GM12878 (cell line): ENCODE data around the gene UBASH3B. TPM values are rescaled to one million over a fixed set of nuclear protein-coding genes. Genes with fewer than 3 reads are reported as not detected.

Experiments used
- ATAC-seq: fragments of 200-7000 bp; cut with Tn5 transposase; 3 replicates; pipeline ENCODE4 v1.9.1; 2020; ENCODE audit warnings: mild to moderate bottlenecking, moderate library complexity
- BruUV-seq: library from RNA; stranded (reverse); fragments of 400-500 nt; replicated peaks from 2 replicates; lab custom pipeline; 2021; lab: Mats Ljungman, UMichigan
- CTCF ChIA-PET: fragments of 300-600 bp; sonication (Branson Sonifier 250); formaldehyde crosslinking; extraction: SDS; loops from one replicate; lab custom pipeline; 2021; ENCODE audit warnings: inconsistent platforms; lab: Yijun Ruan, JAX
- POLR2A ChIA-PET: fragments of 350-600 bp; formaldehyde crosslinking; extraction: SDS; loops from one replicate; lab custom pipeline; 2021; ENCODE audit warnings: inconsistent platforms; lab: Charles Lee
- RAD21 ChIA-PET: fragments of 300-600 bp; sonication (Branson Sonifier 250); formaldehyde crosslinking; loops from one replicate; lab custom pipeline; 2023; ENCODE audit warnings: antibody characterized with exemption; ENCODE audit not compliant: unreplicated experiment; lab: Charles Lee
- SMC1A ChIA-PET: fragments of 300-600 bp; sonication (Branson Sonifier 250); formaldehyde crosslinking; loops from one replicate; lab custom pipeline; 2023; ENCODE audit not compliant: unreplicated experiment, uncharacterized antibody; lab: Charles Lee
- DNase-seq: peaks from one replicate; pipeline ENCODE4 v3.0.0-alpha.2; 2011; ENCODE audit warnings: low read depth, low spot score
- FAIRE-seq: peaks from 3 replicates; lab custom pipeline; 2011; peaks lifted over from hg19 to GRCh38; lab: Jason Lieb, UNC
- H2AFZ ChIP-seq: 2 replicates; pipeline ENCODE4 v1.6.0; 2011; ENCODE audit warnings: low read depth, low read length, control low read depth; ENCODE audit not compliant: control insufficient read depth
- H3K27ac ChIP-seq: 2 replicates; pipeline ENCODE4 v1.5.1; 2011; ENCODE audit warnings: control low read depth; ENCODE audit not compliant: control insufficient read depth, insufficient read depth
- H3K27me3 ChIP-seq, 2 experiments: replicated peaks in 1 of 2; 2 replicates each; pipeline versions ENCODE4 v1.6.0 to v1.6.1; 2011; ENCODE audit warnings: low read length in 1 of 2; ENCODE audit not compliant: control insufficient read depth in 2 of 2, insufficient read depth in 2 of 2
- H3K36me3 ChIP-seq, 2 experiments: 2 replicates each; pipeline ENCODE4 v1.5.1; 2011; ENCODE audit warnings: low read length in 1 of 2; ENCODE audit not compliant: control insufficient read depth in 2 of 2, insufficient read depth in 2 of 2
- H3K4me1 ChIP-seq: 2 replicates; pipeline ENCODE4 v1.6.1; 2011; ENCODE audit warnings: mild to moderate bottlenecking, low read length, moderate library complexity, mixed read lengths; ENCODE audit not compliant: control insufficient read depth, insufficient read depth
- H3K4me2 ChIP-seq: 2 replicates; pipeline ENCODE4 v1.6.0; 2011; ENCODE audit warnings: control low read depth; ENCODE audit not compliant: control insufficient read depth, insufficient read depth
- H3K4me3 ChIP-seq: fragments of 200-600 bp; sonication (generic); 2 replicates; pipeline ENCODE4 v1.5.1; 2016
- H3K79me2 ChIP-seq: 2 replicates; pipeline ENCODE4 v1.6.0; 2011; ENCODE audit warnings: low read length; ENCODE audit not compliant: control insufficient read depth, insufficient read depth
- H3K9ac ChIP-seq: 2 replicates; pipeline ENCODE4 v1.8.0; 2011; ENCODE audit warnings: low read length, control low read depth, mixed read lengths; ENCODE audit not compliant: control insufficient read depth, insufficient read depth
- H3K9me3 ChIP-seq: replicated peaks from 3 replicates; pipeline ENCODE4 v1.5.1; 2011; ENCODE audit warnings: mild to moderate bottlenecking, low read length; ENCODE audit not compliant: control insufficient read depth, insufficient read depth
- H4K20me1 ChIP-seq: 2 replicates; pipeline ENCODE4 v1.6.0; 2011; ENCODE audit not compliant: control insufficient read depth, insufficient read depth
- EZH2 ChIP-seq: IDR thresholded peaks from 2 replicates; pipeline ENCODE4 v1.6.1; 2012; ENCODE audit warnings: low read depth, mild to moderate bottlenecking, control low read depth, inconsistent platforms, low read length, borderline replicate concordance; ENCODE audit not compliant: control insufficient read depth
- JUNB ChIP-seq: IDR thresholded peaks from 2 replicates; pipeline ENCODE4 v1.6.1; 2016; ENCODE audit warnings: antibody characterized with exemption, mild to moderate bottlenecking
- ZNF592 ChIP-seq: fragments of 450-650 bp; IDR thresholded peaks from 2 replicates; pipeline ENCODE4 v1.6.1; 2017; ENCODE audit warnings: mild to moderate bottlenecking, moderate library complexity
- ZNF622 ChIP-seq: fragments of 450-650 bp; IDR thresholded peaks from 2 replicates; pipeline ENCODE4 v1.6.1; 2017; ENCODE audit warnings: mild to moderate bottlenecking, inconsistent platforms
- WGBS: methylation state at CpG from one replicate; pipeline ENCODE4 v1.1.6; 2016; ENCODE audit warnings: low lambda C conversion rate; ENCODE audit not compliant: insufficient replicate concordance, insufficient coverage; ENCODE audit errors: missing lambda C conversion rate; 5-methylcytosine and 5-hydroxymethylcytosine counted together
- in situ Hi-C: fragments of 300-500 bp; cut with MboI; formaldehyde crosslinking; loops from 9 replicates; pipeline ENCODE4 v1.14.3; 2018; ENCODE audit warnings: mixed read lengths
- intact Hi-C: fragments of 100-400 bp; cut with micrococcal nuclease; formaldehyde crosslinking; loops from one replicate; pipeline ENCODE4 v1.14.2; 2022; ENCODE audit not compliant: unreplicated experiment
- polyA plus RNA-seq, 11 experiments: library from polyadenylated mRNA; depleted of rRNA in 4 of 11; unstranded in 6 of 11; stranded (reverse) in 5 of 11; fragments of >200 nt; fragmentation: Nextera tagmentation in 4 of 11; fragmentation: Illumina TruSeq in 1 of 11; extraction: Ambion mirVana in 4 of 11; extraction: Trizol in 1 of 11; gene quantifications; 1 replicate in 1 of 11; 2 replicates in 10 of 11; pipeline versions ENCODE4 v1.2.1 to v1.2.3, GENCODE V29; 2011 to 2016; ENCODE audit warnings: inconsistent platforms in 2 of 11, missing spikeins in 2 of 11, low read depth in 1 of 11
- total RNA-seq, 4 experiments: library from RNA; depleted of rRNA in 3 of 4; stranded (reverse); fragments of >200 nt in 3 of 4; fragmentation: Illumina TruSeq in 1 of 4; extraction: Trizol in 1 of 4; gene quantifications; 2 replicates each; pipeline versions ENCODE4 v1.2.1 to v1.2.3, GENCODE V29; 2013 to 2021

The UBASH3B gene
- total and polyA plus RNA-seq, 10 of the 15 experiments (the other 5 are each of a cell fraction or from before 2014, with no cell fraction given) = 0.18 to 3.3 (median 0.57) TPM

- 63% methylated on average over 9 of the region's 9 CpGs for WGBS
- FAIRE-seq (no peak), ATAC-seq (no peak), DNase-seq (no peak)
- Histone ChIP-seq H3K4me3 (no peak overlapping the region), H3K4me1 (0 out of 2 replicates have a peak, but pooled peaks cover 3% of the 10 kb centered on the region), H3K79me2 (no peaks in the 10 kb centered on the region), H3K4me2 (no peak overlapping the region), H2AFZ (no peak overlapping the region), H3K36me3 (no peaks in the 10 kb centered on the region), H3K27ac (no peak overlapping the region), H4K20me1 (no peaks in the 10 kb centered on the region), H3K9ac (no peak overlapping the region), H3K27me3 (no peaks in the 10 kb centered on the region; a peak in 2 of 4 replicates), H3K9me3 (no peaks in the 10 kb centered on the region)
- BruUV-seq = no TSS peak
- intact Hi-C loops = no loop called here
- RAD21 ChIA-PET = interaction anchor here (0.9 to 2.2 kb wide), 9 partner anchors 12 to 176 kb away, joined by 3 to 12 read pairs (median 3); no protein-coding TSS in a partner anchor
- SMC1A ChIA-PET = interaction anchor here (0.6 to 3.4 kb wide), 24 partner anchors 9 to 492 kb away, joined by 3 to 18 read pairs (median 4); partner anchors contain the start of gene UBASH3B
- CTCF ChIA-PET = interaction anchor here (0.8 to 5.0 kb wide), 33 partner anchors 8 to 299 kb away, joined by 3 to 45 read pairs (median 5); partner anchors contain the start of gene UBASH3B
- in situ Hi-C loops = no loop called here
- POLR2A ChIA-PET = no interaction called here
- TF ChIP-seq JUNB (no peak), ZNF592 (no peak), ZNF622 (no peak), EZH2 (no peak)
Observed at GRCh38 chr11:122755409-122755808, 99.9 kb downstream of the UBASH3B start.
